ENCODE data around the gene OGFOD2. TPM values are rescaled to one million over a fixed set of nuclear protein-coding genes. Genes with fewer than 3 reads are reported as not detected.
A peak's percentile ranks its signal among the peaks of the same experiment; 100 is the strongest.

The OGFOD2 gene
- total RNA-seq, 1 experiment from 2014 or later = 21.5 TPM

DNA sequence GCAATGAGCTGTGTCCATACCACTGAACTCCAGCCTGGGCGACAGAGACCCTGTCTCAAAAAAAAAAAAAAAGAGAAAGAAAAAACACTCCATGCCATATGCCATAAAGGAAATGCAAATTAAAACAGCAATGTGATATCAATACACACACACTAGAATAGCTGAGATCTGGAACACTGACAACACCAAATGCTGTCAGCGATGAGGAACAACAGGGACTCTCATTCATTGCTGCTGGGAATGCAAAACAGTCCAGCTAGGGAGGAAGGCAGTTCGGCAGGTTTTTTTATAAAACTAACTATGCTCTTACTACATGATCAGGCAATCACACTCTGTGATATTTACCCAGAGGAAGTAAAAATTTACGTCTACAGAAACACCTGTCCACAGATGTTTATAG lies 5.4 kb upstream of the OGFOD2 start:
- Mint-ChIP-seq H3K4me1 (ENCODE audit: low read depth, unreplicated experiment) (peaks cover 5% of the 10 kb centered on the region), H3K27ac (ENCODE audit: unreplicated experiment) (no peak overlapping the region), H3K4me3 (ENCODE audit: low read depth, unreplicated experiment) (no peak overlapping the region), H3K9me3 (ENCODE audit: low read depth, unreplicated experiment) (no peaks in the 10 kb centered on the region), H3K36me3 (ENCODE audit: insufficient read depth, unreplicated experiment) (peaks cover 20% of the 10 kb centered on the region), H3K27me3 (ENCODE audit: unreplicated experiment) (no peaks in the 10 kb centered on the region)
- DNase-seq = no peak
- no TSS peak for BruUV-seq (replicated peaks)
- intact Hi-C loops (cut with micrococcal nuclease; ENCODE audit: unreplicated experiment) = no loop called here
- TF ChIP-seq, protein P1, sequence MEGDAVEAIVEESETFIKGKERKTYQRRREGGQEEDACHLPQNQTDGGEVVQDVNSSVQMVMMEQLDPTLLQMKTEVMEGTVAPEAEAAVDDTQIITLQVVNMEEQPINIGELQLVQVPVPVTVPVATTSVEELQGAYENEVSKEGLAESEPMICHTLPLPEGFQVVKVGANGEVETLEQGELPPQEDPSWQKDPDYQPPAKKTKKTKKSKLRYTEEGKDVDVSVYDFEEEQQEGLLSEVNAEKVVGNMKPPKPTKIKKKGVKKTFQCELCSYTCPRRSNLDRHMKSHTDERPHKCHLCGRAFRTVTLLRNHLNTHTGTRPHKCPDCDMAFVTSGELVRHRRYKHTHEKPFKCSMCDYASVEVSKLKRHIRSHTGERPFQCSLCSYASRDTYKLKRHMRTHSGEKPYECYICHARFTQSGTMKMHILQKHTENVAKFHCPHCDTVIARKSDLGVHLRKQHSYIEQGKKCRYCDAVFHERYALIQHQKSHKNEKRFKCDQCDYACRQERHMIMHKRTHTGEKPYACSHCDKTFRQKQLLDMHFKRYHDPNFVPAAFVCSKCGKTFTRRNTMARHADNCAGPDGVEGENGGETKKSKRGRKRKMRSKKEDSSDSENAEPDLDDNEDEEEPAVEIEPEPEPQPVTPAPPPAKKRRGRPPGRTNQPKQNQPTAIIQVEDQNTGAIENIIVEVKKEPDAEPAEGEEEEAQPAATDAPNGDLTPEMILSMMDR (IDR thresholded peaks at IDR 0.05; ENCODE audit: unreplicated experiment) = no peak
- CTCF ChIA-PET = interaction anchor here (0.7 to 1.6 kb wide), 2 partner anchors 176 to 264 kb away, joined by 4 read pairs; partner anchors contain the start of genes MPHOSPH9 and MTRFR

DNA sequence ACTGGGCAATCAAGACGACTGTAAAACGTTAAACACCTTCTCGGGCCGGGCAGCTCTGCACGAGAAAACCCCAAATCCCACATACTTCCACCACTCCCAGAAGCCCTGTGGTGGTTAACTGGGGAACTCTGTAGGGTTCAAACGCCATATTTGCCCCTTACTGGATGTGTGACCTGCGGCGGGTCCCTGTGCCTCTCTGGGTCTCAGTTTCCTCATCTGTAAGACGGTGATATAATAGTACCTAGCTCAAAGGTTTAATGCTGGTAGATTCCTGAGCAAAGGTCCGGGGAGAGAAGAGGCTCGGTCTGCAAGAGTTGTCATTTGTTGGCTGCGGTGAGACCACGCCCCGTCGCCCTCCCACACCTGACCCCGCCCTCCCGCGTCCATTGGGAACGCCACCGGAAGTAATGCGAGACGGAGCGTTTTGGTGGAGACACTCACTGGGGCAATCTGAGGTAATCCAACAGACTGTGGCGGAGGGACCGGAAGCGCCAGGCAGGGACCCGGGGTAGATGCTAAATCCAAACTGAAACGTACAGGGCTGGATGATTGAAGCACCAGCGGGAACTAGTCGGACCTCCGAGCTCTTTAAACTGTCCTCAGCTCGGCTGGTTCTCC lies 661 bp upstream of the OGFOD2 start:
- H3K4me1 Mint-ChIP-seq (ENCODE audit: low read depth, unreplicated experiment) = no peaks in the 10 kb centered on the region
- intact Hi-C loops (cut with micrococcal nuclease; ENCODE audit: unreplicated experiment) = no loop called here
- H3K36me3 Mint-ChIP-seq (ENCODE audit: insufficient read depth, unreplicated experiment) = peaks cover 40% of the 10 kb centered on the region
- CTCF ChIA-PET = interaction anchor here (0.5 to 2.4 kb wide), 6 partner anchors 9 to 308 kb away, joined by 3 to 12 read pairs (median 4); partner anchors contain the start of gene ABCB9
- peak overlapping the region; percentile 94 for H3K27ac Mint-ChIP-seq (ENCODE audit: unreplicated experiment)
- H3K4me3 Mint-ChIP-seq (ENCODE audit: low read depth, unreplicated experiment) = peak overlapping the region; percentile 98
- peak; percentile 99 for DNase-seq
- no peaks in the 10 kb centered on the region for H3K9me3 Mint-ChIP-seq (ENCODE audit: low read depth, unreplicated experiment)
- TSS peak; percentile 38 for BruUV-seq (replicated peaks)
- TF ChIP-seq, protein P1 (IDR thresholded peaks at IDR 0.05; ENCODE audit: unreplicated experiment) = no peak
- no peaks in the 10 kb centered on the region for H3K27me3 Mint-ChIP-seq (ENCODE audit: unreplicated experiment)

DNA sequence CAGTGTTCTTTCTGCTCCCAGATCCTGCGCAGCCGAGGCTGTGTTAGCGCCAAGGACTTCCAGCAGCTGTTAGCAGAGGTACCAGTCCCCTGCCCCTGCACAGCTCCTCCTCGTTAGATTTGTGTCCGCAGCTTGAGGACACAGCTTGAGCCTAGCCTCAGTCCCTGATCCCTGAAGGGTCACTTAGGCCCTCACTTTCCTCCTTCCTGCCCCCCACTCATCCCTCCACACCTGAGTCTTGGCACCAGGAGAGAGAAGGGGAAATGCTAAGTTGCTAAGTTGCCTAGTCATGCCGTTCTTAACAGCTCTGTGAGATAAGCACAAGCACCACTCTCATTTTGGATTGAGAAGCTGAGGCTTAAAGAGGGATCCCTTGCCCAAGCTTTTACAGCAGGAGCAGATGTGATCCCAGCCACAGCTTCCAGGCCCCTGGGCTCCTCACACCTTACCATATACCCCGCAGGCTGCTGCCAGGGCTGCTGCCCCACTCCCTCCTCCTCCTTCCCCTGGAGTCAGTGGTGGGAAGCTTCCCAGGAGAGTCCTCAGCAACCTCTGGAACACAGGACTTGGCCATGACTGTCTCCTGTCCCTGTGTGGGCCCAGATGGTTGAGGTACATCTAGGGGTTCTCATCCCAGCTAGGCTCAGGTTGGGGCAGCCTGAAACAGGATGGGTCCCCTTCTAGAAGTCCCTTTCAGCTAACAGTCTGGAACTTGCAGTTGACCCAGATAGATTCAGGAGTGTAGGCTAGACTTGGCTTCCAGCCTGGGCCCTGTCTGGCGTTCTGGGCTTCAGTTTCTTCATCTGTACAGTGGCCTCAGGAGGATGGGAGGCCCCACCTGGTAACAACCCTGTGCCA lies 975 bp downstream of the OGFOD2 start:
- peak overlapping the region; percentile 98 for H3K4me3 Mint-ChIP-seq (ENCODE audit: low read depth, unreplicated experiment)
- BruUV-seq (replicated peaks) = no TSS peak
- CTCF ChIA-PET = interaction anchor here (0.6 to 2.4 kb wide), 3 partner anchors 10 to 217 kb away, joined by 4 to 12 read pairs (median 4); partner anchors contain the start of gene ABCB9
- H3K4me1 Mint-ChIP-seq (ENCODE audit: low read depth, unreplicated experiment) = no peaks in the 10 kb centered on the region
- intact Hi-C loops (cut with micrococcal nuclease; ENCODE audit: unreplicated experiment) = loop anchor here (5.0 kb wide), 1 partner anchor 261 kb away; no protein-coding TSS in a partner anchor
- no peaks in the 10 kb centered on the region for H3K27me3 Mint-ChIP-seq (ENCODE audit: unreplicated experiment)
- peak overlapping the region; percentile 94 for H3K27ac Mint-ChIP-seq (ENCODE audit: unreplicated experiment)
- peaks cover 56% of the 10 kb centered on the region for H3K36me3 Mint-ChIP-seq (ENCODE audit: insufficient read depth, unreplicated experiment)
- DNase-seq = no peak
- no peaks in the 10 kb centered on the region for H3K9me3 Mint-ChIP-seq (ENCODE audit: low read depth, unreplicated experiment)
- TF ChIP-seq, protein P1 (IDR thresholded peaks at IDR 0.05; ENCODE audit: unreplicated experiment) = no peak

DNA sequence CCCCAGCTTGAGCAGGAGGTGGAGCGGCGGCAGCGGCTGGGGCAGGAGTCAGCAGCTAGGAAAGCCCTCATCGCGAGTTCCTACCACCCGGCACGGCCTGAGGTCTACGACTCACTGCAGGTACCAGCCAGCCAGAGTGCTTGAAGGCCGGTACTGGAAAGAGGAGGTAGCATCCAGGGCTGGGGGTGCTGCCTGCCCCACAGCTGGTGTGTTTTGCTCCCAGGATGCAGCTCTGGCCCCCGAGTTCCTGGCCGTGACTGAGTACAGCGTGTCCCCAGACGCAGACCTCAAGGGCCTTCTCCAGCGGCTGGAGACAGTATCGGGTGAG lies 1.6 kb downstream of the OGFOD2 start:
- Mint-ChIP-seq H3K27me3 (ENCODE audit: unreplicated experiment) (no peaks in the 10 kb centered on the region), H3K9me3 (ENCODE audit: low read depth, unreplicated experiment) (no peaks in the 10 kb centered on the region), H3K27ac (ENCODE audit: unreplicated experiment) (no peak overlapping the region), H3K4me1 (ENCODE audit: low read depth, unreplicated experiment) (no peaks in the 10 kb centered on the region), H3K36me3 (ENCODE audit: insufficient read depth, unreplicated experiment) (peaks cover 62% of the 10 kb centered on the region), H3K4me3 (ENCODE audit: low read depth, unreplicated experiment) (peak overlapping the region; percentile 98)
- no peak for DNase-seq
- CTCF ChIA-PET = interaction anchor here (0.6 kb wide), 1 partner anchor 30 kb away, joined by 4 read pairs; no protein-coding TSS in a partner anchor
- no TSS peak for BruUV-seq (replicated peaks)
- intact Hi-C loops (cut with micrococcal nuclease; ENCODE audit: unreplicated experiment) = loop anchor here (5.0 kb wide), 1 partner anchor 261 kb away; no protein-coding TSS in a partner anchor
- TF ChIP-seq, protein P1 (IDR thresholded peaks at IDR 0.05; ENCODE audit: unreplicated experiment) = no peak

All from Calu3 (cell line).